T-helper 17 cell (primary cell): ENCODE results near the gene CACNA1C. TPM values are rescaled to one million over a fixed set of nuclear protein-coding genes. Genes with fewer than 3 reads are reported as not detected.

ENCODE experiments used
- ATAC-seq: fragments of 150-1000 bp; cut with Tn5 transposase; 2 replicates; pipeline ENCODE4 v1.10.0; 2021; ENCODE audit warnings: mild to moderate bottlenecking, moderate library complexity
- DNase-seq, 3 donors: peaks; one replicate each; pipeline versions ENCODE4 v3.0.0 to v3.0.0-alpha.2; 2020 to 2021
- H3K9me3 ChIP-seq: one replicate; pipeline ENCODE4 v1.7.0; 2013; ENCODE audit warnings: low read length, mild to moderate bottlenecking; ENCODE audit not compliant: control insufficient read depth, poor library complexity, severe bottlenecking
- H3K27ac Mint-ChIP-seq: one replicate; pipeline ENCODE4 v1.8.0; 2022; ENCODE audit warnings: mild to moderate bottlenecking, moderate library complexity, mixed read lengths
- H3K27me3 Mint-ChIP-seq: one replicate; pipeline ENCODE4 v1.8.0; 2022; ENCODE audit warnings: mixed read lengths
- H3K36me3 Mint-ChIP-seq: one replicate; pipeline ENCODE4 v1.8.0; 2022; ENCODE audit warnings: low read depth, mixed read lengths
- H3K4me1 Mint-ChIP-seq: one replicate; pipeline ENCODE4 v1.8.0; 2022; ENCODE audit warnings: mild to moderate bottlenecking, mixed read lengths
- H3K4me3 Mint-ChIP-seq: one replicate; pipeline ENCODE4 v1.8.0; 2022; ENCODE audit warnings: mild to moderate bottlenecking, moderate library complexity, mixed read lengths
- total RNA-seq, 4 donors: library from RNA in 2 of 4; stranded (reverse) in 2 of 4; gene quantifications; one replicate each; pipeline ENCODE4 v1.2.3 and lab custom pipeline; 2022 to 2026

CACNA1C gene
- total RNA-seq, 2 donors from 2014 or later = 0.02 to 0.18 TPM

DNA sequence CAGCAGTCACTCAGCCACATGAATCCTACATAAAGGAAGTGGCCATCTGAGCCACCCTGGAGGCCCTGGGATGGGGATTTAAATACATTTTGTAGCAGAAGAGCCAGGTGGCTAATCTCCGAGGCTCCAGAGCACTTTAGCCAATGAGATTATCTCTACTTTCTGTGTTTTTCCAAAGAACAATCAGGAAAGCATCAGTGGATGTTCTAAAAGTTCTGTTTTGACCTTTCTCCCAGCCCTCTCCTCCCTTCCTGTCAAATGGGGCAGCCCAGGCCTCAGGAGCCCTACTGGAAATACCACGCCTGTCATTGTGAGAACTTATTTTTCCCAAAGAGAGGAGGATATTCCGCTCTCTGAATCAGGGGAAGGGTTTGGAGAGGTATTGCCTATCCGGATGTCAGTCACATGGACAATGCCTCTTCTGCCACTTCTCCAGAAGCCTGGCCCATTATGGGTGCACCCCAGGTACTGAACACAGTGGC, 405.2 kb downstream of the CACNA1C start:
- DNase-seq (no peak), ATAC-seq (no peak)
- Mint-ChIP-seq H3K27me3 (peaks cover 4% of the 10 kb centered on the region), H3K4me3 (no peak overlapping the region), H3K4me1 (no peaks in the 10 kb centered on the region), H3K36me3 (no peaks in the 10 kb centered on the region), H3K27ac (no peak overlapping the region)
- H3K9me3 ChIP-seq = no peaks in the 10 kb centered on the region

- no peak overlapping the region for H3K27ac Mint-ChIP-seq
- no peak for DNase-seq
- no peaks in the 10 kb centered on the region for H3K9me3 ChIP-seq
- ATAC-seq = no peak
- H3K4me1 Mint-ChIP-seq = no peaks in the 10 kb centered on the region
- H3K27me3 Mint-ChIP-seq = peaks cover 7% of the 10 kb centered on the region
- H3K4me3 Mint-ChIP-seq = no peak overlapping the region
- no peaks in the 10 kb centered on the region for H3K36me3 Mint-ChIP-seq
Measured at GRCh38 chr12:2460051-2460670, 407.4 kb downstream of the CACNA1C start.

DNA sequence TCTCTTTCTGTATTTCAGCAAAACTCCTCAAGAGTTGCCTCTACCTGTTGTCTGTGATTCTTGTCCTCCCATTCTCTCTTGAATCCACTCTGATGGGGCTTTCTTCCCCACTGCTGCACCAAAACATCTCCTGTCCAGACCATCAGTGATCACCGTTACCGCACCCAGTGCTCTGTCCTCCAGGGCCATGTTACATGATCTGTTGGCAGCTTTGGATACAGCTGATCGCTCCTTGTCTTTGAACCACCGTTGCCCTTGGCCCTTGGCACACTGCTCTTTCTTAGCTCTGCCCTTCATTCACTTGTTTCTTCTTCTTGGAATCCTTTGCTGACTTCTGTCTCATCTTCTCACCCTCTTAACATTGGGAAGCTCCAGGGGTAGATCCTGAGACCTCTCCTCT, 408.3 kb downstream of the CACNA1C start:
- DNase-seq = no peak
- Mint-ChIP-seq H3K27ac (no peak overlapping the region), H3K36me3 (no peaks in the 10 kb centered on the region), H3K27me3 (peaks cover 16% of the 10 kb centered on the region), H3K4me1 (no peaks in the 10 kb centered on the region), H3K4me3 (no peak overlapping the region)
- no peak for ATAC-seq
- H3K9me3 ChIP-seq = no peaks in the 10 kb centered on the region

DNA sequence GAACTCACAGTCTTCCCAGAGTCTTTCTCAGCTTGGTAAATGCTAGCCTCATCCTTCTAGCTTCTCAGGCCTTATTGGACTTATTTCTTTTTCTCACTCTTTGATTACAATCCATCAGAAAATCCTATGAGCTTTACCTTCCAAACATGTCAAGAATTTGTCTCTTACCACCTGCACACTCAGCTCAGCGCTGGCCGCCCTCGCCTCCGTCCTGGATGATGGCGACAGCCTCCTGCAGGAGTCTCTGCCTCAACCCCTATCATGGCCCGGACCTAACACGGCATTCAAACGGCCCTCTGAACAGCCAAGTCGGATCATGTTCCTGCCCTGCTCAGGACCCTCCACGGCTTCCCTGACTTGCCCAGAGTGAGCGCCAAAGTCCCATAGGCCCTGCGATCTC, 408.9 kb downstream of the CACNA1C start:
- Mint-ChIP-seq H3K4me1 (no peaks in the 10 kb centered on the region), H3K36me3 (no peaks in the 10 kb centered on the region), H3K4me3 (no peak overlapping the region), H3K27ac (no peak overlapping the region), H3K27me3 (peaks cover 20% of the 10 kb centered on the region)
- DNase-seq = no peak
- H3K9me3 ChIP-seq = no peaks in the 10 kb centered on the region
- no peak for ATAC-seq

- Mint-ChIP-seq H3K4me1 (no peaks in the 10 kb centered on the region), H3K27ac (no peak overlapping the region), H3K27me3 (peaks cover 24% of the 10 kb centered on the region), H3K4me3 (no peak overlapping the region), H3K36me3 (no peaks in the 10 kb centered on the region)
- ATAC-seq = no peak
- no peaks in the 10 kb centered on the region for H3K9me3 ChIP-seq
- no peak for DNase-seq
Measured at GRCh38 chr12:2462087-2462486, 409.3 kb downstream of the CACNA1C start.

DNA sequence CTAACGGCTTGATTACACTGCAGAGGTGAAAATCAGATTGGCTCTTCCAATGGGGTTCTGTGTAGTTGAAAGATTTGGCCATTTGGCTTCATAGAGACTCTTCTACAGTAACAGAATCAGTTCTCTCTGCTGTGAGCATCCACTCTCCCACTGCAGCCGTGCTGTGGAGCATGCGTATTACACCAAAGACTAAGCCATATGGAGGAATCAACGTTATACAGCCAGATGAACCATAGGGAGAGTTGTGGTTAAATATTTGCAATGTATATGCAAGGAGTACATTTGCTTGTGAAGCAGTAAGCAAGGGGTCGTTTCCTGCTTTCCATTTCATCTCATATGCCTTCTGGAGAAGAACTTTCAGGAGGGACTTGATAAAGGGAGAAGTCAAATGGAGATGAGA, 410.9 kb downstream of the CACNA1C start:
- Mint-ChIP-seq H3K27me3 (peaks cover 26% of the 10 kb centered on the region), H3K27ac (no peak overlapping the region), H3K4me3 (no peak overlapping the region), H3K36me3 (no peaks in the 10 kb centered on the region), H3K4me1 (no peaks in the 10 kb centered on the region)
- ATAC-seq (no peak), DNase-seq (no peak)
- H3K9me3 ChIP-seq = no peaks in the 10 kb centered on the region

GRCh38 chr12:2465681-2466080, 412.9 kb downstream of the CACNA1C start:
- Mint-ChIP-seq H3K4me3 (no peak overlapping the region), H3K36me3 (no peaks in the 10 kb centered on the region), H3K27me3 (peaks cover 32% of the 10 kb centered on the region), H3K27ac (no peak overlapping the region), H3K4me1 (no peaks in the 10 kb centered on the region)
- no peaks in the 10 kb centered on the region for H3K9me3 ChIP-seq
- ATAC-seq = no peak
- DNase-seq = no peak

- DNase-seq = no peak
- H3K9me3 ChIP-seq = no peaks in the 10 kb centered on the region
- H3K27me3 Mint-ChIP-seq = peaks cover 32% of the 10 kb centered on the region
- no peak for ATAC-seq
- no peak overlapping the region for H3K27ac Mint-ChIP-seq
- no peaks in the 10 kb centered on the region for H3K4me1 Mint-ChIP-seq
- H3K4me3 Mint-ChIP-seq = no peak overlapping the region
- no peaks in the 10 kb centered on the region for H3K36me3 Mint-ChIP-seq
Measured at GRCh38 chr12:2466211-2466610, 413.4 kb downstream of the CACNA1C start.

GRCh38 chr12:2467447-2468195, 414.8 kb downstream of the CACNA1C start:
- Mint-ChIP-seq H3K4me3 (no peak overlapping the region), H3K27me3 (peaks cover 32% of the 10 kb centered on the region), H3K36me3 (no peaks in the 10 kb centered on the region), H3K4me1 (no peaks in the 10 kb centered on the region), H3K27ac (no peak overlapping the region)
- H3K9me3 ChIP-seq = no peaks in the 10 kb centered on the region
- ATAC-seq (no peak), DNase-seq (no peak)

DNA sequence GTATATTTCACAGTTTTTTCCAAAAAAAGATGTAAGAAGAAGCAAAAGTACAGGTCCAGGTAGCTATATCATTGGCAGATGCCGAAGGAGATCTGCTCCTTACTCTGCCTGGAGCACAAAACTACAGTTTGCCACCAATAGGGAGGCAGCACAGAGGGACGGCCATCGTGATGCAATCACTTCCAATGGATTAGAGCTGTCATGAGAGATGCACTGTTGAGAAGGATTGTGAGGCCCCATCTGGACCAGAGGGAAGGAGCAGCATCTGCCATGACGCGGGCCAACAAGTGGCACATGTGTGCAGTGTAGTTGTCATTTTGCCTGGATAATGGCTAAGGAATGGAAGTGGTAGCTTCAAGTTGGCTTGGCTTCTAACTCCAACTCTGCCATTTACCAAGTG, 423.2 kb downstream of the CACNA1C start:
- no peak overlapping the region for H3K27ac Mint-ChIP-seq
- DNase-seq (no peak), ATAC-seq (no peak)
- peaks cover 38% of the 10 kb centered on the region for H3K27me3 Mint-ChIP-seq
- H3K4me1 Mint-ChIP-seq = no peaks in the 10 kb centered on the region
- no peak overlapping the region for H3K4me3 Mint-ChIP-seq
- H3K36me3 Mint-ChIP-seq = no peaks in the 10 kb centered on the region
- H3K9me3 ChIP-seq = no peaks in the 10 kb centered on the region

- no peak for DNase-seq
- H3K4me1 Mint-ChIP-seq = no peaks in the 10 kb centered on the region
- no peak overlapping the region for H3K27ac Mint-ChIP-seq
- H3K36me3 Mint-ChIP-seq = no peaks in the 10 kb centered on the region
- ATAC-seq = no peak
- no peak overlapping the region for H3K4me3 Mint-ChIP-seq
- no peaks in the 10 kb centered on the region for H3K9me3 ChIP-seq
- peaks cover 39% of the 10 kb centered on the region for H3K27me3 Mint-ChIP-seq
Measured at GRCh38 chr12:2477009-2477766, 424.4 kb downstream of the CACNA1C start.

GRCh38 chr12:2479851-2480535, 427.2 kb downstream of the CACNA1C start:
- Mint-ChIP-seq H3K27me3 (peaks cover 55% of the 10 kb centered on the region), H3K4me1 (peaks cover 2% of the 10 kb centered on the region), H3K27ac (no peak overlapping the region), H3K4me3 (no peak overlapping the region), H3K36me3 (no peaks in the 10 kb centered on the region)
- no peak for DNase-seq
- no peaks in the 10 kb centered on the region for H3K9me3 ChIP-seq
- ATAC-seq = no peak

DNA sequence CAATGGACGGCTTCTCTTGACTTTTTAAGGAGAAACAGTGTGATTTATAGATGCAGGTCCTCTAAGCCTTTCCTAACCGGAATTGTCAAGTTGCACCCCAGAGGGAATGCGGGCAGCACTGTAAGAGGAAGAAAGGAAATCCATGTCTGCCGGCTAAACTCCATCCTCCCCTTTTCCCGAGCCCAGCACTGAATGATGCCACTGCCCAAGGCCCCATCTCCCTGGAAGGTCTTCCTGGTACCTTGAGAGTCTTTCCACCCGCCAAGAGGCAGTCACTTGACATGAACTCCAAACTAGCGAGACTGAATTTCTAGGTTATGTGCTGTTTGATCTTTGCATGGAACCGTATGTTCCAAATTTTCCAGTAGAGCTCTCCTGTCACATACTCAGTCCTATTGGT, 428.6 kb downstream of the CACNA1C start:
- no peak overlapping the region for H3K27ac Mint-ChIP-seq
- H3K4me3 Mint-ChIP-seq = no peak overlapping the region
- H3K4me1 Mint-ChIP-seq = peaks cover 2% of the 10 kb centered on the region
- no peaks in the 10 kb centered on the region for H3K9me3 ChIP-seq
- H3K36me3 Mint-ChIP-seq = no peaks in the 10 kb centered on the region
- H3K27me3 Mint-ChIP-seq = peaks cover 51% of the 10 kb centered on the region
- no peak for ATAC-seq
- DNase-seq = no peak
